SK-N-SH (cell line): ENCODE results near the gene MCRS1. TPM values are rescaled to one million over a fixed set of nuclear protein-coding genes. Genes with fewer than 3 reads are reported as not detected.

Experiments
- CTCF ChIA-PET: fragments of 300-600, 350-600 bp; formaldehyde crosslinking; extraction: SDS; loops from one replicate; lab custom pipeline; 2021; lab: Yijun Ruan, JAX
- POLR2A ChIA-PET: fragments of 350-600 bp; sonication (Branson Sonifier 250); formaldehyde crosslinking; extraction: SDS; loops from one replicate; lab custom pipeline; 2020; ENCODE audit warnings: antibody characterized with exemption, inconsistent platforms; lab: Yijun Ruan, JAX
- DNase-seq: peaks from one replicate; pipeline ENCODE4 v3.0.0; 2012
- H2AFZ ChIP-seq: fragments of 200-600 bp; sonication (generic); 2 replicates; pipeline ENCODE4 v1.8.1; 2016; ENCODE audit warnings: antibody characterized with exemption, mild to moderate bottlenecking, low read depth
- H3F3A ChIP-seq: fragments of 200-600 bp; sonication (generic); replicated peaks from 2 replicates; pipeline ENCODE3; 2016; ENCODE audit warnings: antibody characterized with exemption, mild to moderate bottlenecking; ENCODE audit not compliant: insufficient read depth
- H3K27ac ChIP-seq, 2 experiments: fragments of 200-500 bp in 1 of 2; fragments of 200-600 bp in 1 of 2; sonication (Bioruptor generic) in 1 of 2; sonication (generic), shearing (Covaris generic) in 1 of 2; 2 replicates each; pipeline versions ENCODE4 v1.5.1 to v1.6.1; 2014 to 2016; ENCODE audit warnings: low read depth in 2 of 2, inconsistent platforms in 1 of 2, low read length in 1 of 2, mild to moderate bottlenecking in 1 of 2, mixed read lengths in 1 of 2
- H3K27me3 ChIP-seq: fragments of 200-600 bp; sonication (generic), shearing (Covaris generic); 2 replicates; pipeline ENCODE4 v1.6.1; 2016; ENCODE audit warnings: mixed run types; ENCODE audit not compliant: insufficient read depth
- H3K36me3 ChIP-seq, 2 experiments: fragments of 200-500 bp in 1 of 2; fragments of 200-600 bp in 1 of 2; sonication (Bioruptor generic) in 1 of 2; sonication (generic) in 1 of 2; replicated peaks in 1 of 2; 2 replicates each; pipeline versions ENCODE3 to v1.5.1; 2014 to 2016; ENCODE audit warnings: low read length in 1 of 2, mild to moderate bottlenecking in 1 of 2; ENCODE audit not compliant: insufficient read depth in 2 of 2, control insufficient read depth in 1 of 2
- H3K4me1 ChIP-seq, 2 experiments: fragments of 200-500 bp in 1 of 2; fragments of 200-600 bp in 1 of 2; sonication (Bioruptor generic) in 1 of 2; sonication (generic), shearing (Covaris generic) in 1 of 2; 2 replicates each; pipeline versions ENCODE4 v1.5.1 to v1.6.1; 2014 to 2016; ENCODE audit warnings: low read depth in 1 of 2, low read length in 1 of 2, mixed run types in 1 of 2; ENCODE audit not compliant: insufficient read depth in 2 of 2, control insufficient read depth in 1 of 2
- H3K4me2 ChIP-seq: fragments of 200-600 bp; sonication (generic), shearing (Covaris generic); 2 replicates; pipeline ENCODE4 v1.6.1; 2017; ENCODE audit warnings: mixed run types
- H3K4me3 ChIP-seq, 2 experiments: fragments of 200-500 bp in 1 of 2; fragments of 200-600 bp in 1 of 2; sonication (Bioruptor generic) in 1 of 2; sonication (generic), shearing (Covaris generic) in 1 of 2; 2 replicates each; pipeline versions ENCODE4 v1.5.1 to v1.8.1; 2014 to 2016; ENCODE audit warnings: low read depth in 2 of 2, inconsistent platforms in 1 of 2, low read length in 1 of 2, mild to moderate bottlenecking in 1 of 2, mixed read lengths in 1 of 2, moderate library complexity in 1 of 2
- H3K79me2 ChIP-seq: fragments of 200-600 bp; sonication (generic); 2 replicates; pipeline ENCODE4 v1.8.1; 2017; ENCODE audit warnings: mild to moderate bottlenecking; ENCODE audit not compliant: insufficient read depth
- H3K9ac ChIP-seq: fragments of 200-600 bp; sonication (generic); 2 replicates; pipeline ENCODE4 v1.6.1; 2017; ENCODE audit warnings: mixed run types
- H3K9me2 ChIP-seq: fragments of 200-600 bp; sonication (generic); 2 replicates; pipeline ENCODE4 v1.6.1; 2017; ENCODE audit warnings: mixed run types
- H3K9me3 ChIP-seq: fragments of 200-600 bp; sonication (generic); 2 replicates; pipeline ENCODE4 v1.6.1; 2017; ENCODE audit warnings: mixed run types, mild to moderate bottlenecking, moderate library complexity
- H4K20me1 ChIP-seq: fragments of 200-600 bp; sonication (generic); 2 replicates; pipeline ENCODE4 v1.6.1; 2017; ENCODE audit warnings: mild to moderate bottlenecking, mixed run types; ENCODE audit not compliant: insufficient read depth
- ELF1 ChIP-seq: IDR thresholded peaks from 2 replicates; pipeline ENCODE4 v1.4.0; 2012
- FOSL2 ChIP-seq: IDR thresholded peaks from 2 replicates; pipeline ENCODE4 v1.4.0; 2012; ENCODE audit warnings: low read depth, mild to moderate bottlenecking, moderate library complexity, borderline replicate concordance
- FOXM1 ChIP-seq: IDR thresholded peaks from 2 replicates; pipeline ENCODE4 v1.4.0; 2012; ENCODE audit warnings: low read depth, mild to moderate bottlenecking
- GABPA ChIP-seq: IDR thresholded peaks from 2 replicates; pipeline ENCODE4 v1.4.0; 2012; ENCODE audit warnings: low read depth, mild to moderate bottlenecking
- MAX ChIP-seq: IDR thresholded peaks from 2 replicates; pipeline ENCODE4 v1.4.0; 2012; ENCODE audit warnings: low read depth
- MEF2A ChIP-seq: IDR thresholded peaks from 2 replicates; pipeline ENCODE4 v1.4.0; 2012; ENCODE audit warnings: low read depth, borderline replicate concordance
- NRF1 ChIP-seq: IDR thresholded peaks from 2 replicates; pipeline ENCODE4 v1.6.1; 2012; ENCODE audit warnings: low read depth, mild to moderate bottlenecking, low read length
- POLR2AphosphoS5 ChIP-seq: IDR thresholded peaks from 2 replicates; pipeline ENCODE4 v1.6.1; 2012; ENCODE audit warnings: low read depth, low read length
- RCOR1 ChIP-seq: fragments of 150-350 bp; IDR thresholded peaks from 2 replicates; pipeline ENCODE4 v1.6.1; 2017; ENCODE audit warnings: antibody characterized with exemption, low read length
- SMC3 ChIP-seq: IDR thresholded peaks from 2 replicates; pipeline ENCODE4 v1.6.1; 2012; ENCODE audit warnings: low read depth, low read length, improper control_type of control experiment
- TAF1 ChIP-seq: IDR thresholded peaks from 2 replicates; pipeline ENCODE4 v1.6.1; 2012; ENCODE audit warnings: low read depth, mild to moderate bottlenecking, low read length, moderate library complexity, borderline replicate concordance
- USF1 ChIP-seq: IDR thresholded peaks from 2 replicates; pipeline ENCODE4 v1.4.0; 2012; ENCODE audit warnings: low read depth, borderline replicate concordance
- USF2 ChIP-seq: fragments of 150-350 bp; IDR thresholded peaks from 2 replicates; pipeline ENCODE4 v1.6.1; 2017; ENCODE audit warnings: antibody characterized with exemption, low read length, low read depth, borderline replicate concordance
- YY1 ChIP-seq: IDR thresholded peaks from 2 replicates; pipeline ENCODE4 v1.4.0; 2012; ENCODE audit warnings: low read depth, mild to moderate bottlenecking
- WGBS: methylation state at CpG from one replicate; pipeline ENCODE4 v1.1.6; 2017; ENCODE audit warnings: low lambda C conversion rate; 5-methylcytosine and 5-hydroxymethylcytosine counted together
- polyA plus RNA-seq, 3 experiments: library from polyadenylated mRNA; depleted of rRNA; stranded (reverse); fragments of >200 nt; gene quantifications; 2 replicates each; pipeline ENCODE4 v1.2.3, GENCODE V29; 2012

MCRS1 gene
- polyA plus RNA-seq, 1 of the 3 experiments (the other 2 are of a cell fraction): 107 TPM

- TF ChIP-seq POLR2AphosphoS5: no peak
- TF ChIP-seq MEF2A: no peak
- TF ChIP-seq MAX: no peak
- no peak for TF ChIP-seq USF2
- no peak for TF ChIP-seq FOSL2
- TF ChIP-seq SMC3: no peak
- no peak for TF ChIP-seq USF1
- no peak for TF ChIP-seq YY1
- TF ChIP-seq ELF1: no peak
- no peak for TF ChIP-seq RCOR1
- no peak for TF ChIP-seq FOXM1
- no peak for TF ChIP-seq GABPA
- no peak for TF ChIP-seq NRF1
- no peak for TF ChIP-seq TAF1
- Histone ChIP-seq H3F3A (peaks cover 14% of the 10 kb centered on the region), H3K9me2 (no peaks in the 10 kb centered on the region), H3K9me3 (no peaks in the 10 kb centered on the region), H3K27me3 (no peaks in the 10 kb centered on the region), H3K4me1 (peaks cover 0 to 11% of the 10 kb centered on the region in 2 experiments; a peak in 1 of 4 replicates), H3K9ac (no peak overlapping the region), H4K20me1 (no peaks in the 10 kb centered on the region), H3K79me2 (no peaks in the 10 kb centered on the region), H3K4me2 (0 out of 2 replicates have a peak overlapping the region, but pooled peaks have one; percentile 33), H3K4me3 (peak overlapping the region in 1 of 2 experiments; percentile 53; a peak in 2 of 4 replicates), H3K36me3 (no peaks in the 10 kb centered on the region), H2AFZ (no peak overlapping the region), H3K27ac (no peak overlapping the region)
- ChIA-PET CTCF (interaction anchor here (0.8 to 2.6 kb wide), 6 partner anchors 13 to 192 kb away, joined by 3 to 9 read pairs (median 4); partner anchors contain the start of gene DNAJC22), POLR2A (no interaction called here)
- DNase-seq: peak; percentile 47
- 46% methylated on average over 13 of the region's 47 CpGs for WGBS
Measured at GRCh38 chr12:49539406-49540228, 28.3 kb downstream of the MCRS1 start.
